Measurements from ENCODE around the gene ANK3. TPM values are rescaled to one million over a fixed set of nuclear protein-coding genes. Genes with fewer than 3 reads are reported as not detected.

ANK3 gene
- total RNA-seq, 1 experiment from 2014 or later = 15.3 TPM

DNA sequence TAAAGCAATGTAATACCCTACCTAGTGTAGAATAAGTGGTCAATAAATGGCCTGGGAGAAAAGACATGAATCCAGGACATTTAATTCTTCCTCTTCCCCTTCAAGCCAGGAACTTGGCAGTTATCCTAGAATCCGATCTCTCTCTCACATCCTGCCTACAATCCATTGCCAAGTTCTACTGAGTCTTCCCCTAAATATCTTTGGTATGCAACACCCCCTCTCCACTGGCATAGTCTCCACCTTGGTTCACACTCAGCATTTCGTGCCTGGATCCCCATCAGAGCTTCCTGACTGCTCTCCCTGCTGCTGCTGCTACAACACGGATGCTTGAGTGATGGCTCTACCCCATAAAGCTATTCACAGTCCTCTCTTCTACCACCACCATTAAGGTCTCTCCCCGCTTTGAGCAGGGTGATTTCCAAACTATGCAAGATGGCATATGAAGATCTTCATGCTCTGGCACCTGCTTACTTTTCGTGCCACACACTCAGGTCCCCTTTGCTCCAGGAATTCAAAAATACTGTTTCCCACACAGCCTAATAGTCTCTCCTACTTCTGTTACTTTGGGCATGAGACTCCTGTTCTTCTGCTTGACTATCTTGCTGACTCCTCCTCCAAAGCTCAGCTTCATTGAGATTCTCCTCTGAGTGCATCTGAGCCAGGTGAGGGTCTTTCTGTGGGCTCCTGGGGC lies 4.8 kb downstream of the ANK3 start (continued):
- TF ChIP-seq YY1 (IDR thresholded peaks at IDR 0.05; ENCODE audit: extremely low read depth, insufficient replicate concordance, low read depth, low read length) = no peak
- TF ChIP-seq, protein P1, sequence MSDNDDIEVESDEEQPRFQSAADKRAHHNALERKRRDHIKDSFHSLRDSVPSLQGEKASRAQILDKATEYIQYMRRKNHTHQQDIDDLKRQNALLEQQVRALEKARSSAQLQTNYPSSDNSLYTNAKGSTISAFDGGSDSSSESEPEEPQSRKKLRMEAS (IDR thresholded peaks at IDR 0.05) = 0 out of 2 replicates have a peak, but pooled peaks have one; percentile 29

DNA sequence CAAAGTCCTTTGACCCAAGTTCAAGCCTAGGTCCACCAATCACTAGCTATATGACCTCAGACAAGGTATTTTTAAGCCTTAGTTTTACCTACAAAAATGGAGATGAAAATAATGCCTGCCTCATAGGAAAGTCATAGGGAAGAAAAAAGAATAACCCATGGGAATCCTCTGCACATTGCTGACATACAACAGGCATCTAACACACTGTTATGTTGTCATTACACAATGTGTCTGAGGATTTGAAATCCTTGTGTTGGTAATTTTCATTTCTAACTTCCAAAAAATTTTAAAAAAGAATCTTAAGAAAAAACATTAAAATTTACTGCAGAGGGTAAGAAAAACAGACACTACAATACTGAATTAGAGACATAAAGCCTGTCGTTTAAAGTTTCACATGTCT lies 5.7 kb downstream of the ANK3 start:
- ChIA-PET CTCF (interaction anchor here (1.5 kb wide), 1 partner anchor 49 kb away, joined by 4 read pairs; no protein-coding TSS in a partner anchor), RAD21 (ENCODE audit: low non-redundant PET in 1 of 2, low total read pairs in 2 of 2, uncharacterized antibody in 2 of 2, unreplicated experiment in 2 of 2) (no interaction called here), POLR2A (no interaction called here)
- Histone ChIP-seq H4K20me1 (ENCODE audit: insufficient read depth) (no peaks in the 10 kb centered on the region), H3K27me3 (ENCODE audit: insufficient read depth, low read length) (no peaks in the 10 kb centered on the region), H3K79me2 (ENCODE audit: insufficient read depth, low read length) (no peaks in the 10 kb centered on the region), H3K9me2 (ENCODE audit: insufficient read depth) (no peaks in the 10 kb centered on the region), H3K9ac (ENCODE audit: low read length) (no peak overlapping the region), H3K4me2 (ENCODE audit: low read length) (peak overlapping the region; percentile 61; the same call in 1 of the 2 replicates), H3K36me3 (ENCODE audit: control insufficient read depth in 1 of 2, insufficient read depth in 2 of 2, low read length in 2 of 2) (no peaks in the 10 kb centered on the region), H3K9me3 (ENCODE audit: control insufficient read depth in 1 of 2, insufficient read depth in 1 of 2, low read depth in 1 of 2, low read length in 2 of 2) (no peaks in the 10 kb centered on the region), H3K4me1 (ENCODE audit: control insufficient read depth in 1 of 2, insufficient read depth in 2 of 2, low read length in 2 of 2) (peaks cover 8 to 27% of the 10 kb centered on the region in 2 experiments), H2AFZ (ENCODE audit: low read depth, low read length, poor library complexity, severe bottlenecking) (no peak overlapping the region), H3K27ac (ENCODE audit: low read depth, low read length) (no peak overlapping the region), H3K4me3 (replicated peaks in 1 of 2; ENCODE audit: low read depth in 1 of 2, low read length in 2 of 2) (no peak overlapping the region)
- TF ChIP-seq EZH2 (IDR thresholded peaks at IDR 0.05) = no peak
- no peak for TF ChIP-seq SP1 (IDR thresholded peaks at IDR 0.05; ENCODE audit: low read depth)
- no peak for TF ChIP-seq ELF1 (IDR thresholded peaks at IDR 0.05; ENCODE audit: borderline replicate concordance, low read depth)
- no TSS peak for BruUV-seq (replicated peaks)
- intact Hi-C loops (cut with micrococcal nuclease) = no loop called here
- ATAC-seq = no peak
- no peak for DNase-seq (ENCODE audit: low read depth, low spot score)

DNA sequence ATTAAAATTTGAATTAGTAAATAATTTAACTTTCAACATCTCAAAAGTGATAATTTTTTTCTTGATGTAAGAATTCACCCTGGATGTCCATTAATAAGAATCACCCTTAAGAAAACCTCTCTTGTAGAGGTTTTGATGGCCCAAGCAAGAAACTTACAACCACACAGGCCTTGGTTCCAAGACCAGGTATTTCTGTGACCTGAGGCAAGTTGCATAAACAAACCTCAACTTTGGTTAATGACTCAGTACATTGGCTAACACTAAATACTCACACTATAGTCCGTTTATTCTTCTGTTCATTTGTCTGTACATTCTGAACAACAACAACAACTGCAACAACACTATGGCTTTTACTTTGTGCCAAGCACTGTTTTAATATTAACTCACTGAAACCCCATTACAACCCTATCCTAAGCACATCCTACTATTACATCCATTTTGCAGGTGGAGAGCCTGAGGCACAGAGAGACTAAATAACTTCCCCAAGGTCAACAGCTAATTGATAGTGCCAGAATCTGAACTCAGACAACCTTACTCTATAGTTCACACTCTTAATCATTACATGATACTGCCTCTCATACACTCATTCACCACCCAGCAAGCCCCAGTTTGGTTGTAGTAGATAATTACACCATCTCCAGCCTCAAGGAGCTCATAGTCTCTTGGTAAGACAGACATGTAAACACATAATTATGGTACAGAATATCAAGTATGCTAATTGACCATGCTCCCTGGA lies 6.6 kb downstream of the ANK3 start:
- ChIA-PET RAD21 (ENCODE audit: low non-redundant PET in 1 of 2, low total read pairs in 2 of 2, uncharacterized antibody in 2 of 2, unreplicated experiment in 2 of 2) (no interaction called here), CTCF (interaction anchor here (1.5 kb wide), 1 partner anchor 48 kb away, joined by 4 read pairs; no protein-coding TSS in a partner anchor), POLR2A (no interaction called here)
- H3K9ac ChIP-seq (ENCODE audit: low read length) = no peak overlapping the region
- no peak overlapping the region for H3K4me3 ChIP-seq (replicated peaks in 1 of 2; ENCODE audit: low read depth in 1 of 2, low read length in 2 of 2)
- ATAC-seq = no peak
- H3K4me1 ChIP-seq (ENCODE audit: control insufficient read depth in 1 of 2, insufficient read depth in 2 of 2, low read length in 2 of 2) = peaks cover 8 to 29% of the 10 kb centered on the region in 2 experiments
- H3K9me2 ChIP-seq (ENCODE audit: insufficient read depth) = no peaks in the 10 kb centered on the region
- BruUV-seq (replicated peaks) = no TSS peak
- H3K27ac ChIP-seq (ENCODE audit: low read depth, low read length) = no peak overlapping the region
- no peaks in the 10 kb centered on the region for H3K79me2 ChIP-seq (ENCODE audit: insufficient read depth, low read length)
- DNase-seq (ENCODE audit: low read depth, low spot score) = no peak
- intact Hi-C loops (cut with micrococcal nuclease) = no loop called here
- no peaks in the 10 kb centered on the region for H4K20me1 ChIP-seq (ENCODE audit: insufficient read depth)
- H3K36me3 ChIP-seq (ENCODE audit: control insufficient read depth in 1 of 2, insufficient read depth in 2 of 2, low read length in 2 of 2) = no peaks in the 10 kb centered on the region
- H3K27me3 ChIP-seq (ENCODE audit: insufficient read depth, low read length) = no peaks in the 10 kb centered on the region
- H2AFZ ChIP-seq (ENCODE audit: low read depth, low read length, poor library complexity, severe bottlenecking) = no peak overlapping the region
- peak overlapping the region; percentile 26; the same call in 1 of the 2 replicates for H3K4me2 ChIP-seq (ENCODE audit: low read length)
- H3K9me3 ChIP-seq (ENCODE audit: control insufficient read depth in 1 of 2, insufficient read depth in 1 of 2, low read depth in 1 of 2, low read length in 2 of 2) = no peaks in the 10 kb centered on the region
- TF ChIP-seq EZH2phosphoT487 (IDR thresholded peaks at IDR 0.05; ENCODE audit: borderline replicate concordance) = no peak
- no peak for TF ChIP-seq EGR1 (IDR thresholded peaks at IDR 0.05; ENCODE audit: low read depth)
- TF ChIP-seq CBX3 (IDR thresholded peaks at IDR 0.05; ENCODE audit: low read depth) = no peak
- no peak for TF ChIP-seq ZFX (IDR thresholded peaks at IDR 0.05)
- no peak for TF ChIP-seq RAD21 (IDR thresholded peaks at IDR 0.05; ENCODE audit: low read depth)
- TF ChIP-seq POLR2A (IDR thresholded peaks at IDR 0.05; ENCODE audit: borderline replicate concordance, extremely low read depth, insufficient read depth, insufficient read length) = no peak
- no peak for TF ChIP-seq YY1 (IDR thresholded peaks at IDR 0.05; ENCODE audit: extremely low read depth, insufficient replicate concordance, low read depth, low read length)
- TF ChIP-seq SP1 (IDR thresholded peaks at IDR 0.05; ENCODE audit: low read depth) = no peak
- no peak for TF ChIP-seq ZNF274 (IDR thresholded peaks at IDR 0.05; ENCODE audit: low read depth, low read length)
- TF ChIP-seq JUND (IDR thresholded peaks at IDR 0.05) = no peak
- no peak for TF ChIP-seq ELF1 (IDR thresholded peaks at IDR 0.05; ENCODE audit: borderline replicate concordance, low read depth)
- TF ChIP-seq, protein P2, sequence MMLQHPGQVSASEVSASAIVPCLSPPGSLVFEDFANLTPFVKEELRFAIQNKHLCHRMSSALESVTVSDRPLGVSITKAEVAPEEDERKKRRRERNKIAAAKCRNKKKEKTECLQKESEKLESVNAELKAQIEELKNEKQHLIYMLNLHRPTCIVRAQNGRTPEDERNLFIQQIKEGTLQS (IDR thresholded peaks at IDR 0.05) = no peak
- TF ChIP-seq POLR2AphosphoS5 (IDR thresholded peaks at IDR 0.05; ENCODE audit: low read depth, low read length) = no peak
- TF ChIP-seq FOSL1 (IDR thresholded peaks at IDR 0.05; ENCODE audit: low read depth) = no peak
- TF ChIP-seq CEBPB (IDR thresholded peaks at IDR 0.05; ENCODE audit: low read depth) = no peak
